IMR-90 (cell line): ENCODE results near the gene ICAM2. TPM values are rescaled to one million over a fixed set of nuclear protein-coding genes. Genes with fewer than 3 reads are reported as not detected.

Experiments used
- ATAC-seq: fragments of 200-7000 bp; cut with Tn5 transposase; 2 replicates; pipeline ENCODE4 v1.9.1; 2020; ENCODE audit warnings: low read depth, mild to moderate bottlenecking, moderate library complexity
- BruUV-seq: library from RNA; stranded (reverse); fragments of 400-500 nt; replicated peaks from 2 replicates; lab custom pipeline; 2021; lab: Mats Ljungman, UMichigan
- CTCF ChIA-PET: fragments of 300-600 bp; formaldehyde crosslinking; extraction: SDS; loops from one replicate; lab custom pipeline; 2021; ENCODE audit warnings: antibody characterized with exemption; lab: Yijun Ruan, JAX
- POLR2A ChIA-PET: fragments of 300-600 bp; sonication (Branson Sonifier 250); formaldehyde crosslinking; loops from one replicate; lab custom pipeline; 2022; ENCODE audit warnings: antibody characterized with exemption; ENCODE audit not compliant: unreplicated experiment; lab: Charles Lee
- DNase-seq: peaks from one replicate; pipeline ENCODE4 v3.0.0; 2013
- H2AFZ ChIP-seq: replicated peaks from 2 replicates; pipeline ENCODE3; 2013; ENCODE audit warnings: low read length, mild to moderate bottlenecking; ENCODE audit not compliant: poor library complexity
- H2AK5ac ChIP-seq: 2 replicates; pipeline ENCODE4 v1.6.1; 2013; ENCODE audit warnings: low read depth, low read length, inconsistent platforms
- H2AK9ac ChIP-seq: replicated peaks from 2 replicates; pipeline ENCODE3; 2013; ENCODE audit warnings: mild to moderate bottlenecking, low read depth, low read length, moderate library complexity; ENCODE audit not compliant: poor library complexity
- H2BK120ac ChIP-seq: 2 replicates; pipeline ENCODE4 v1.6.1; 2013; ENCODE audit warnings: low read depth, low read length, inconsistent platforms
- H2BK15ac ChIP-seq: 3 replicates; pipeline ENCODE4 v1.6.1; 2013; ENCODE audit warnings: low read depth, low read length, inconsistent platforms
- H2BK20ac ChIP-seq: 2 replicates; pipeline ENCODE4 v1.6.1; 2013; ENCODE audit warnings: low read depth, mild to moderate bottlenecking, inconsistent platforms, low read length, moderate library complexity
- H2BK5ac ChIP-seq: 2 replicates; pipeline ENCODE4 v1.6.1; 2013; ENCODE audit warnings: mild to moderate bottlenecking, low read depth, low read length, inconsistent platforms; ENCODE audit not compliant: poor library complexity, severe bottlenecking
- H3K14ac ChIP-seq: replicated peaks from 2 replicates; pipeline ENCODE4 v1.6.1; 2013; ENCODE audit warnings: low read depth, low read length, inconsistent platforms
- H3K18ac ChIP-seq: 2 replicates; pipeline ENCODE4 v1.6.1; 2013; ENCODE audit warnings: low read depth, low read length, control low read depth
- H3K23ac ChIP-seq: 2 replicates; pipeline ENCODE4 v1.6.1; 2013; ENCODE audit warnings: low read depth, low read length, inconsistent platforms
- H3K27ac ChIP-seq: 2 replicates; pipeline ENCODE4 v1.5.1; 2013; ENCODE audit warnings: mild to moderate bottlenecking, control low read depth, low read length; ENCODE audit not compliant: insufficient read depth
- H3K27me3 ChIP-seq: 2 replicates; pipeline ENCODE4 v1.6.1; 2013; ENCODE audit warnings: low read length; ENCODE audit not compliant: control insufficient read depth, insufficient read depth
- H3K36me3 ChIP-seq: 2 replicates; pipeline ENCODE4 v1.6.1; 2013; ENCODE audit warnings: low read length, mixed read lengths; ENCODE audit not compliant: control insufficient read depth, insufficient read depth
- H3K4ac ChIP-seq: 2 replicates; pipeline ENCODE4 v1.6.1; 2013; ENCODE audit warnings: low read depth, low read length, inconsistent platforms
- H3K4me1 ChIP-seq: 2 replicates; pipeline ENCODE4 v1.6.1; 2013; ENCODE audit warnings: low read length, mixed read lengths; ENCODE audit not compliant: control insufficient read depth, insufficient read depth
- H3K4me2 ChIP-seq: 2 replicates; pipeline ENCODE4 v1.6.1; 2013; ENCODE audit warnings: low read depth, mild to moderate bottlenecking, control low read depth, low read length, moderate library complexity
- H3K4me3 ChIP-seq: 2 replicates; pipeline ENCODE4 v1.5.1; 2013; ENCODE audit warnings: low read depth, mild to moderate bottlenecking, control low read depth, low read length, moderate library complexity; ENCODE audit not compliant: insufficient read depth
- H3K56ac ChIP-seq: 2 replicates; pipeline ENCODE4 v1.6.1; 2013; ENCODE audit warnings: low read length, inconsistent platforms; ENCODE audit not compliant: insufficient read depth; ENCODE audit errors: extremely low read depth
- H3K79me1 ChIP-seq, 2 experiments: 2 replicates each; pipeline ENCODE4 v1.6.1; 2013; ENCODE audit warnings: low read length in 2 of 2, inconsistent platforms in 1 of 2, low read depth in 1 of 2
- H3K9ac ChIP-seq: 2 replicates; pipeline ENCODE4 v1.6.1; 2013; ENCODE audit warnings: low read depth, low read length, control low read depth
- H3K9me1 ChIP-seq: 2 replicates; pipeline ENCODE4 v1.6.1; 2013; ENCODE audit warnings: low read length, inconsistent platforms; ENCODE audit not compliant: insufficient read depth
- H3K9me3 ChIP-seq: 2 replicates; pipeline ENCODE4 v1.6.1; 2013; ENCODE audit warnings: low read length; ENCODE audit not compliant: control insufficient read depth, insufficient read depth
- H4K20me1 ChIP-seq: 2 replicates; pipeline ENCODE4 v1.6.1; 2013; ENCODE audit warnings: low read length, inconsistent platforms; ENCODE audit not compliant: insufficient read depth
- H4K5ac ChIP-seq: 2 replicates; pipeline ENCODE4 v1.6.1; 2013; ENCODE audit warnings: mild to moderate bottlenecking, low read depth, low read length, control low read depth
- H4K8ac ChIP-seq, 2 experiments: 2 replicates each; pipeline ENCODE4 v1.6.1; 2013; ENCODE audit warnings: low read depth in 2 of 2, low read length in 2 of 2, control low read depth in 1 of 2, inconsistent platforms in 1 of 2
- H4K91ac ChIP-seq: 2 replicates; pipeline ENCODE4 v1.6.1; 2013; ENCODE audit warnings: low read depth, low read length, inconsistent platforms; ENCODE audit not compliant: insufficient read depth
- CEBPB ChIP-seq: IDR thresholded peaks from 2 replicates; pipeline ENCODE4 v1.6.1; 2012; ENCODE audit warnings: low read depth, low read length, improper control_type of control experiment
- CHD1 ChIP-seq: IDR thresholded peaks from 2 replicates; pipeline ENCODE4 v1.6.1; 2012; ENCODE audit warnings: low read depth, low read length, improper control_type of control experiment
- FOS ChIP-seq: fragments of 150-350 bp; IDR thresholded peaks from 2 replicates; pipeline ENCODE4 v1.6.1; 2016; ENCODE audit warnings: low read depth, low read length
- MXI1 ChIP-seq: IDR thresholded peaks from 2 replicates; pipeline ENCODE4 v1.6.1; 2012; ENCODE audit warnings: low read depth, mild to moderate bottlenecking, low read length, moderate library complexity, borderline replicate concordance
- RCOR1 ChIP-seq: IDR thresholded peaks from 2 replicates; pipeline ENCODE4 v1.6.1; 2012; ENCODE audit warnings: mild to moderate bottlenecking, low read length, improper control_type of control experiment; ENCODE audit not compliant: insufficient replicate concordance
- SMC3 ChIP-seq: fragments of 150-350 bp; IDR thresholded peaks from 2 replicates; pipeline ENCODE4 v1.6.1; 2016; ENCODE audit warnings: low read depth, mild to moderate bottlenecking, antibody characterized with exemption, low read length, moderate library complexity
- WGBS, 2 experiments: methylation state at CpG; one replicate each; pipeline versions ENCODE4 v1.1.5 to v1.1.7; 2013; ENCODE audit warnings: missing lambda C conversion rate in 2 of 2; ENCODE audit not compliant: insufficient read length in 1 of 2; ENCODE audit errors: extremely low coverage in 2 of 2; 5-methylcytosine and 5-hydroxymethylcytosine counted together
- dilution Hi-C: fragments of 300-500 bp; cut with HindIII; formaldehyde crosslinking; loops from one replicate; pipeline ENCODE4 v1.14.3; 2018; ENCODE audit warnings: low sequenced_read_pairs; ENCODE audit not compliant: unreplicated experiment
- in situ Hi-C: fragments of 300-500 bp; cut with MboI; formaldehyde crosslinking; loops from 3 replicates; pipeline ENCODE4 v1.14.3; 2019; ENCODE audit warnings: low sequenced_read_pairs, inconsistent platforms, mixed read lengths
- intact Hi-C: fragments of 100-400 bp; cut with micrococcal nuclease; formaldehyde crosslinking; loops from 2 replicates; pipeline ENCODE4 v1.10.0; 2022
- polyA plus RNA-seq, 3 experiments: library from polyadenylated mRNA; depleted of rRNA; stranded (reverse); fragments of >200 nt; gene quantifications; 2 replicates each; pipeline ENCODE4 v1.2.3, GENCODE V29; 2012; ENCODE audit warnings: low replicate concordance in 1 of 3
- total RNA-seq: library from RNA; depleted of rRNA; stranded (reverse); fragments of >200 nt; gene quantifications from 2 replicates; pipeline ENCODE4 v1.2.3, GENCODE V29; 2012

ICAM2 gene
- total and polyA plus RNA-seq, 2 of the 4 experiments (the other 2 are of a cell fraction) = 0.12 TPM; not detected in 1

- peaks cover 1% of the 10 kb centered on the region for H3K27me3 ChIP-seq
- no peak overlapping the region for H2BK20ac ChIP-seq
- no peaks in the 10 kb centered on the region; the same call in 1 of the 2 replicates for H3K4me1 ChIP-seq
- CTCF ChIA-PET = no interaction called here
- no peaks in the 10 kb centered on the region for H3K9me3 ChIP-seq
- no peak overlapping the region for H4K8ac ChIP-seq
- no peaks in the 10 kb centered on the region for H3K36me3 ChIP-seq
- H3K79me1 ChIP-seq = no peaks in the 10 kb centered on the region
- H4K20me1 ChIP-seq = no peaks in the 10 kb centered on the region
- no CpG with 5 or more reads among the region's 8 CpGs for WGBS, 2 experiments
- no peak overlapping the region for H2BK5ac ChIP-seq
- H3K4me2 ChIP-seq = no peak overlapping the region
- DNase-seq (peak; percentile 34), ATAC-seq (peak; percentile 49)
- no peak overlapping the region for H2BK120ac ChIP-seq
- H3K9ac ChIP-seq = no peak overlapping the region
- no peak overlapping the region for H4K5ac ChIP-seq
- no peak overlapping the region for H3K4ac ChIP-seq
- TF ChIP-seq MXI1 = no peak
- TF ChIP-seq SMC3 = no peak
- no peak for TF ChIP-seq FOS
- TF ChIP-seq RCOR1 = no peak
- TF ChIP-seq CHD1 = no peak
- TF ChIP-seq CEBPB = 0 out of 2 replicates have a peak, but pooled peaks have one; percentile 29
- POLR2A ChIA-PET = no interaction called here
- no peak overlapping the region for H2AK9ac ChIP-seq
- H2AFZ ChIP-seq = no peak overlapping the region
- H3K9me1 ChIP-seq = peaks cover 4% of the 10 kb centered on the region; the same call in 1 of the 2 replicates
- H3K18ac ChIP-seq = no peak overlapping the region
- intact Hi-C loops (no loop called here), dilution Hi-C loops (no loop called here), in situ Hi-C loops (no loop called here)
- H3K56ac ChIP-seq = no peak overlapping the region
- no peak overlapping the region for H3K27ac ChIP-seq
- H2AK5ac ChIP-seq = no peak overlapping the region
- BruUV-seq = no TSS peak
- no peak overlapping the region for H4K91ac ChIP-seq
- H2BK15ac ChIP-seq = no peak overlapping the region
- H3K14ac ChIP-seq = no peak overlapping the region
- H3K4me3 ChIP-seq = no peak overlapping the region
- no peak overlapping the region for H3K23ac ChIP-seq
Measured at GRCh38 chr17:64009571-64010402, 10.6 kb downstream of the ICAM2 start.
